HG02970 (cell line): Measurements from ENCODE around the gene ORM2.
"Not testable (repeated sequence)": the region's sequence is repeated elsewhere in the genome, so short reads cannot be mapped to it uniquely, and the experiment has no call there.

Experiments
- ATAC-seq: cut with Tn5 transposase; IDR thresholded peaks from one replicate; pipeline ENCODE4 v1.9.1; 2021; ENCODE audit warnings: mild to moderate bottlenecking, moderate library complexity, moderate number of reproducible peaks; ENCODE audit not compliant: unreplicated experiment, low FRiP score

Gene ORM2

GRCh38 chr9:114312513-114312875 is 17.2 kb upstream of the ORM2 start:
- ATAC-seq: no peak

GRCh38 chr9:114313186-114313585 is 16.5 kb upstream of the ORM2 start:
- no peak for ATAC-seq

GRCh38 chr9:114314256-114314867 is 15.3 kb upstream of the ORM2 start:
- ATAC-seq: no peak

- no peak for ATAC-seq
These were observed 14.6 kb upstream of the ORM2 start for GRCh38 chr9:114314881-114315722.

- no peak for ATAC-seq
These were observed 13.8 kb upstream of the ORM2 start for GRCh38 chr9:114315723-114316363.

GRCh38 chr9:114316605-114317230 is 13.0 kb upstream of the ORM2 start:
- ATAC-seq: no peak

- ATAC-seq: no peak
These were observed 11.9 kb upstream of the ORM2 start for GRCh38 chr9:114317665-114318357.

GRCh38 chr9:114318416-114318815 is 11.3 kb upstream of the ORM2 start:
- no peak for ATAC-seq

GRCh38 chr9:114319147-114319546 is 10.5 kb upstream of the ORM2 start:
- ATAC-seq: no peak

GRCh38 chr9:114320710-114321109 is 9.0 kb upstream of the ORM2 start:
- not testable (repeated sequence) for ATAC-seq

- no peak for ATAC-seq
These were observed 7.9 kb upstream of the ORM2 start for GRCh38 chr9:114321759-114322158.

GRCh38 chr9:114322160-114322818 is 7.4 kb upstream of the ORM2 start:
- ATAC-seq: not testable (repeated sequence)

- ATAC-seq: not testable (repeated sequence)
These were observed 6.7 kb upstream of the ORM2 start, which contains the start of gene ORM1 for GRCh38 chr9:114322831-114323531. TSS of gene ORM1 (plus strand) at chr9:114323098. CDS start at chr9:114323134, 36 bp downstream.

- not testable (repeated sequence) for ATAC-seq
These were observed 5.8 kb upstream of the ORM2 start for GRCh38 chr9:114323849-114324248.

GRCh38 chr9:114324492-114324891 is 5.2 kb upstream of the ORM2 start:
- ATAC-seq: no peak

GRCh38 chr9:114324965-114325364 is 4.7 kb upstream of the ORM2 start:
- ATAC-seq: not testable (repeated sequence)

- ATAC-seq: not testable (repeated sequence)
These were observed 3.9 kb upstream of the ORM2 start for GRCh38 chr9:114325684-114326254.

GRCh38 chr9:114327749-114328148 is 1.9 kb upstream of the ORM2 start:
- no peak for ATAC-seq

GRCh38 chr9:114328357-114328820 is 1.3 kb upstream of the ORM2 start:
- ATAC-seq: not testable (repeated sequence)
